ENCODE measurements around the gene NUTF2. TPM values are rescaled to one million over a fixed set of nuclear protein-coding genes. Genes with fewer than 3 reads are reported as not detected.

Gene NUTF2
- total RNA-seq, 2 experiments from 2014 or later, result 165 to 171 TPM

GRCh38 chr16:67871256-67871655 lies 24.5 kb downstream of the NUTF2 start:
- Mint-ChIP-seq H3K27ac (peak overlapping the region; percentile 74), H3K36me3 (ENCODE audit: low read depth) (peaks cover 8% of the 10 kb centered on the region), H3K27me3 (ENCODE audit: low read depth) (no peaks in the 10 kb centered on the region), H3K4me1 (ENCODE audit: low read depth) (peaks cover 27% of the 10 kb centered on the region), H3K9me3 (no peaks in the 10 kb centered on the region), H3K4me3 (no peak overlapping the region)
- CTCF ChIA-PET, result interaction anchor here (0.8 to 1.6 kb wide), 5 partner anchors 8 to 70 kb away, joined by 4 to 8 read pairs (median 5); partner anchors contain the start of gene NRN1L
- intact Hi-C loops (cut with micrococcal nuclease), result no loop called here
- DNase-seq, result no peak

- Mint-ChIP-seq H3K36me3 (ENCODE audit: low read depth) (peaks cover 3% of the 10 kb centered on the region), H3K27ac (peak overlapping the region; percentile 81), H3K4me3 (peak overlapping the region; percentile 92), H3K9me3 (no peaks in the 10 kb centered on the region), H3K4me1 (ENCODE audit: low read depth) (peaks cover 27% of the 10 kb centered on the region), H3K27me3 (ENCODE audit: low read depth) (no peaks in the 10 kb centered on the region)
- CTCF ChIA-PET, result interaction anchor here (0.8 to 1.6 kb wide), 5 partner anchors 9 to 69 kb away, joined by 4 to 8 read pairs (median 5); partner anchors contain the start of gene NRN1L
- intact Hi-C loops (cut with micrococcal nuclease), result loop anchor here (1.0 kb wide), 1 partner anchor 26 kb away; the partner anchor contains the start of gene NUTF2
- no peak for DNase-seq
Observed at GRCh38 chr16:67872131-67872630, 25.4 kb downstream of the NUTF2 start.

- CTCF ChIA-PET, result interaction anchor here (0.6 to 1.8 kb wide), 8 partner anchors 9 to 352 kb away, joined by 3 to 12 read pairs (median 5); partner anchors contain the start of genes NRN1L and PSMB10
- intact Hi-C loops (cut with micrococcal nuclease), result loop anchor here (1.0 kb wide), 1 partner anchor 27 kb away; the partner anchor contains the start of gene NUTF2
- Mint-ChIP-seq H3K4me1 (ENCODE audit: low read depth) (peaks cover 27% of the 10 kb centered on the region), H3K36me3 (ENCODE audit: low read depth) (peaks cover 4% of the 10 kb centered on the region), H3K9me3 (no peaks in the 10 kb centered on the region), H3K27me3 (ENCODE audit: low read depth) (no peaks in the 10 kb centered on the region), H3K4me3 (peak within 1 kb of the TSS; percentile 92), H3K27ac (peak within 1 kb of the TSS; percentile 87)
- DNase-seq, result peak; percentile 86
Observed at GRCh38 chr16:67872631-67873434, 26.1 kb downstream of the NUTF2 start, which contains the start of gene EDC4. Gene EDC4 (plus strand): TSS chr16:67873052. CDS start chr16:67873262, 210 bp downstream.

DNA sequence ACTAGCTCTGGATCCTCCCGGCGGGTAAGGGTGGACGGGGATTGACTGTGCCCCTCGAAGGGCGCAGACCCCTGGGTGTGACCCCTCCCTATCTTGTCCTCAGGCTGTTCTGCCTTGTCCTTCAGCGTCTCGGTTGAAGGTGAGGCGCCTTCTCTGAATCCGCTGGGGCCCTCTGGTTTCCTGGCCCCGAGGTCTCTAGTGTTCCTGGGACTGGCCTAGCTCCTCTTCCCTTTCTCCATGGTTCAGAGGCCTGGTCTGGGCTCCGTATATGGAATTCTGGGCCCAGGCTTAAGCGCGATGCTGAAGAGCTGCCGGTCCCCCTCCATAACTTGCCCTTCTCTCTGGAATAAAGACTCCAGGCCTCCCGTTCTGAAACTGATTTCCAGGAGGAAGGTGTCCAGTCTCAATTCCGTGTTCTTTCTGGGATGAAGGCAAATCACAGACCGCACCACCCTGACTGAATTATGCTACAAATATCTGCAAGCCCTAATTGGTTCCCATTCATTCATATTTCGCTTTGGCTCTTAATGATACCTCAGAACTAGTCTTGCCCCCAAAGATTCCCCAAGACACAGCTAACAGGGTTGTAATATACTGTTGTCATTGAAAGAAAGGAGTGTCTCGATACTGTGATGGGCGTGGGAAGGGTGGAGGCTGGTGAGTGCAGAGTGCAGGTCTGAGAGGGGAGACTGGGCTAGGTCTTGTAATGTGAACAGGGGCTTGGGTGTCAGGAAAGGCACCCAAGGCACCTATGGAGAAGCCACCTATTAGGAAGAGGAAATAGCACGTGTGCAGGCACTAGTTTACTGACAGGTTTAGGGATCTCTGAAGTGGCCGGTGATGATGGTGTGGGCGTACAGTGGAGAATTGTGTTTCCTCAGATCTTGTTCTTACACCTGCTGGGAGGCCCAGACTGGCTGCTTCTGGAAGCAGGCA lies 27.0 kb downstream of the NUTF2 start:
- peaks cover 27% of the 10 kb centered on the region for H3K4me1 Mint-ChIP-seq (ENCODE audit: low read depth)
- H3K27ac Mint-ChIP-seq, result peak overlapping the region; percentile 87
- CTCF ChIA-PET, result interaction anchor here (0.6 to 1.8 kb wide), 10 partner anchors 8 to 397 kb away, joined by 3 to 12 read pairs (median 4); partner anchors contain the start of genes NRN1L and PSMB10
- no peaks in the 10 kb centered on the region for H3K9me3 Mint-ChIP-seq
- intact Hi-C loops (cut with micrococcal nuclease), result loop anchor here (2.0 kb wide), 1 partner anchor 55 kb away; no protein-coding TSS in a partner anchor
- peaks cover 4% of the 10 kb centered on the region for H3K36me3 Mint-ChIP-seq (ENCODE audit: low read depth)
- DNase-seq, result peak; percentile 42
- no peaks in the 10 kb centered on the region for H3K27me3 Mint-ChIP-seq (ENCODE audit: low read depth)
- H3K4me3 Mint-ChIP-seq, result peak overlapping the region; percentile 92

GRCh38 chr16:67874372-67874771 lies 27.6 kb downstream of the NUTF2 start:
- Mint-ChIP-seq H3K36me3 (ENCODE audit: low read depth) (peaks cover 5% of the 10 kb centered on the region), H3K9me3 (no peaks in the 10 kb centered on the region), H3K27ac (no peak overlapping the region), H3K4me1 (ENCODE audit: low read depth) (peaks cover 27% of the 10 kb centered on the region), H3K4me3 (peak overlapping the region; percentile 92), H3K27me3 (ENCODE audit: low read depth) (no peaks in the 10 kb centered on the region)
- intact Hi-C loops (cut with micrococcal nuclease), result loop anchor here (2.0 kb wide), 1 partner anchor 54 kb away; no protein-coding TSS in a partner anchor
- CTCF ChIA-PET, result interaction anchor here (0.6 to 1.8 kb wide), 9 partner anchors 10 to 396 kb away, joined by 3 to 12 read pairs (median 5); partner anchors contain the start of gene NRN1L
- no peak for DNase-seq

DNA sequence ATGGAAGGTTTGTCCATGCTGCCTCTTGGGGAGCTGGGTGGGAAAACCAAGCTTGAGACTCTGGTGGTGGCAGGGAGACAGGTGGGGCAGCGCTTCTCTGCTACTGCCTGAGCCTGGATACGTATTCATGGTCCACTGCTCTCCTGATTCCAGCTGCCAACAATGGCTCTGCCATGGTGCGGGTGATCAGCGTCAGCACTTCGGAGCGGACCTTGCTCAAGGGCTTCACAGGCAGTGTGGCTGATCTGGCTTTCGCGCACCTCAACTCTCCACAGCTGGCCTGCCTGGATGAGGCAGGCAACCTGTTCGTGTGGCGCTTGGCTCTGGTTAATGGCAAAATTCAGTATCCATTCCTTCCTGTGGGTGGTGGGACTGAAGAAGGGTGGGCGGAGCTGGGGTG lies 30.3 kb downstream of the NUTF2 start:
- Mint-ChIP-seq H3K36me3 (ENCODE audit: low read depth) (peaks cover 10% of the 10 kb centered on the region), H3K27ac (no peak overlapping the region), H3K4me3 (no peak overlapping the region), H3K9me3 (no peaks in the 10 kb centered on the region), H3K27me3 (ENCODE audit: low read depth) (no peaks in the 10 kb centered on the region), H3K4me1 (ENCODE audit: low read depth) (peaks cover 27% of the 10 kb centered on the region)
- intact Hi-C loops (cut with micrococcal nuclease), result no loop called here
- DNase-seq, result no peak
- CTCF ChIA-PET, result no interaction called here

DNA sequence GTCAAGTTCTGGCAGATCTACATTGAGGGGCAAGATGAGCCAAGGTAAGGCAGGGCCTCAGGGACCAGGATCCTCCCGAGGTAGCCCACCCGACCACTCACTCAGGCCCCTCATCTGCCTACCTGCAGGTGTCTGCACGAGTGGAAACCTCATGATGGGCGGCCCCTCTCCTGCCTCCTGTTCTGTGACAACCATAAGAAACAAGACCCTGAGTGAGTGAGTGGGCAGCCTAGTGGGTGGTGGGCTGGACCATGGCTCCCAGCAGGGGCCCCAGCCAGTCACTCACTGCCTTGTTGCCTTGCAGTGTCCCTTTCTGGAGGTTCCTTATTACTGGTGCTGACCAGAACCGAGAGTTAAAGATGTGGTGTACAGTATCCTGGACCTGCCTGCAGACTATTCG lies 31.5 kb downstream of the NUTF2 start:
- Mint-ChIP-seq H3K9me3 (no peaks in the 10 kb centered on the region), H3K36me3 (ENCODE audit: low read depth) (peaks cover 12% of the 10 kb centered on the region), H3K27ac (no peak overlapping the region), H3K4me1 (ENCODE audit: low read depth) (peaks cover 23% of the 10 kb centered on the region), H3K4me3 (no peak overlapping the region), H3K27me3 (ENCODE audit: low read depth) (no peaks in the 10 kb centered on the region)
- CTCF ChIA-PET, result interaction anchor here (1.0 kb wide), 1 partner anchor 166 kb away, joined by 3 read pairs; no protein-coding TSS in a partner anchor
- intact Hi-C loops (cut with micrococcal nuclease), result no loop called here
- no peak for DNase-seq

DNA sequence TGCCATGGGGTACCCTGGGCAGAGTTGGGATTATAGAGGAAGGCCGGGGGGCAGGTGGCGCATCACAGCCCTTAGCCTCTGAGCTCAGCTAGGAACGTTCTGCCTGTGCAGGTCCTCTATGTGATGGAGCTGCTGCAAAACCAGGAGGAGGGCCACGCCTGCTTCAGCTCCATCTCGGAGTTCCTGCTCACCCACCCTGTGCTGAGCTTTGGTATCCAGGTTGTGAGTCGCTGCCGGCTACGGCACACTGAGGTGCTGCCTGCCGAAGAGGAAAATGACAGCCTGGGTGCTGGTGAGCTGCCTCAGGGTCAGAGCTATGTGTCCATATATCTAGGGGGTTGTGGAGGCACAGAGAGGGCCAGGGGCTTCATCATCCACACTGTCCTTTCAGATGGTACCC lies 32.1 kb downstream of the NUTF2 start:
- intact Hi-C loops (cut with micrococcal nuclease), result no loop called here
- CTCF ChIA-PET, result interaction anchor here (1.0 kb wide), 1 partner anchor 165 kb away, joined by 3 read pairs; no protein-coding TSS in a partner anchor
- H3K27ac Mint-ChIP-seq, result no peak overlapping the region
- no peaks in the 10 kb centered on the region for H3K9me3 Mint-ChIP-seq
- H3K27me3 Mint-ChIP-seq (ENCODE audit: low read depth), result no peaks in the 10 kb centered on the region
- peaks cover 18% of the 10 kb centered on the region for H3K36me3 Mint-ChIP-seq (ENCODE audit: low read depth)
- H3K4me3 Mint-ChIP-seq, result no peak overlapping the region
- DNase-seq, result no peak
- H3K4me1 Mint-ChIP-seq (ENCODE audit: low read depth), result peaks cover 21% of the 10 kb centered on the region

GRCh38 chr16:67879462-67879861 lies 32.7 kb downstream of the NUTF2 start:
- Mint-ChIP-seq H3K27ac (no peak overlapping the region), H3K4me1 (ENCODE audit: low read depth) (peaks cover 15% of the 10 kb centered on the region), H3K9me3 (no peaks in the 10 kb centered on the region), H3K36me3 (ENCODE audit: low read depth) (peaks cover 20% of the 10 kb centered on the region), H3K4me3 (no peak overlapping the region), H3K27me3 (ENCODE audit: low read depth) (no peaks in the 10 kb centered on the region)
- DNase-seq, result no peak
- intact Hi-C loops (cut with micrococcal nuclease), result no loop called here
- CTCF ChIA-PET, result interaction anchor here (1.1 kb wide), 1 partner anchor 63 kb away, joined by 3 read pairs; no protein-coding TSS in a partner anchor

DNA sequence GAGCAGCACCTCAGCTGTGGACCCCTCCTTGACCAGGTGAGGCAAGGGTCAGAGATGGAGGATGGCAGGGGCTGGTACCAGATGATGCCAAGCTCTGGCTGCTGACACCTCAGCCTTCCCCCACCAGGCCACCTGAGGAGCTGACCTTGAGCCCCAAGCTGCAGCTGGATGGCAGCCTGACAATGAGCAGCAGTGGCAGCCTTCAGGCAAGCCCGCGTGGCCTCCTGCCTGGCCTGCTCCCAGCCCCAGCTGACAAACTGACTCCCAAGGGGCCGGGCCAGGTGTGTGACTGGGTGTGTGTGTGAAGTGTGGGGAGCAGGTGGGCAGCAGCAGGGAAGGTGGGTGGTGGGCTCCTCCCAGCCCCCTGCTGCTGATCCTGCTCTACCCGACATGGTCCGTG lies 33.2 kb downstream of the NUTF2 start:
- Mint-ChIP-seq H3K36me3 (ENCODE audit: low read depth) (peaks cover 21% of the 10 kb centered on the region), H3K27ac (no peak overlapping the region), H3K4me1 (ENCODE audit: low read depth) (peaks cover 12% of the 10 kb centered on the region), H3K4me3 (no peak overlapping the region), H3K27me3 (ENCODE audit: low read depth) (no peaks in the 10 kb centered on the region), H3K9me3 (no peaks in the 10 kb centered on the region)
- CTCF ChIA-PET, result interaction anchor here (1.1 kb wide), 1 partner anchor 63 kb away, joined by 3 read pairs; no protein-coding TSS in a partner anchor
- intact Hi-C loops (cut with micrococcal nuclease), result no loop called here
- no peak for DNase-seq

DNA sequence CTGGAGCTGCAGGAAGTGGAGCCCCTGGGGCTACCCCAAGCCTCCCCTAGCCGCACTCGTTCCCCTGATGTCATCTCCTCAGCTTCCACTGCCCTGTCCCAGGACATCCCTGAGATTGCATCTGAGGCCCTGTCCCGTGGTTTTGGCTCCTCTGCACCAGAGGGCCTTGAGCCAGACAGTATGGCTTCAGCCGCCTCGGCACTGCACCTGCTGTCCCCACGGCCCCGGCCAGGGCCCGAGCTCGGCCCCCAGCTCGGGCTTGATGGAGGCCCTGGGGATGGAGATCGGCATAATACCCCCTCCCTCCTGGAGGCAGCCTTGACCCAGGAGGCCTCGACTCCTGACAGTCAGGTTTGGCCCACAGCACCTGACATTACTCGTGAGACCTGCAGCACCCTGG lies 33.9 kb downstream of the NUTF2 start:
- Mint-ChIP-seq H3K27me3 (ENCODE audit: low read depth) (no peaks in the 10 kb centered on the region), H3K36me3 (ENCODE audit: low read depth) (peaks cover 21% of the 10 kb centered on the region), H3K4me1 (ENCODE audit: low read depth) (peaks cover 5% of the 10 kb centered on the region), H3K4me3 (no peak overlapping the region), H3K27ac (no peak overlapping the region), H3K9me3 (no peaks in the 10 kb centered on the region)
- intact Hi-C loops (cut with micrococcal nuclease), result no loop called here
- CTCF ChIA-PET, result no interaction called here
- DNase-seq, result no peak

Measured in activated naive CD4-positive, alpha-beta T cell treated with anti-CD3 and anti-CD28 coated beads for 36 hours (primary cell).